HG02973 (cell line): ENCODE measurements around the gene KISS1R.
"Not testable (repeated sequence)": the region's sequence is repeated elsewhere in the genome, so short reads cannot be mapped to it uniquely, and the experiment has no call there.

Experiments used
- ATAC-seq: cut with Tn5 transposase; IDR thresholded peaks from one replicate; pipeline ENCODE4 v1.9.1; 2021; ENCODE audit warnings: moderate library complexity; ENCODE audit not compliant: unreplicated experiment

The KISS1R gene

GRCh38 chr19:917323-918151, at the start of gene KISS1R:
Gene KISS1R, plus strand, starts transcription at chr19:917333. Its CDS starts 170 bp downstream, at chr19:917503.
- no peak for ATAC-seq

DNA sequence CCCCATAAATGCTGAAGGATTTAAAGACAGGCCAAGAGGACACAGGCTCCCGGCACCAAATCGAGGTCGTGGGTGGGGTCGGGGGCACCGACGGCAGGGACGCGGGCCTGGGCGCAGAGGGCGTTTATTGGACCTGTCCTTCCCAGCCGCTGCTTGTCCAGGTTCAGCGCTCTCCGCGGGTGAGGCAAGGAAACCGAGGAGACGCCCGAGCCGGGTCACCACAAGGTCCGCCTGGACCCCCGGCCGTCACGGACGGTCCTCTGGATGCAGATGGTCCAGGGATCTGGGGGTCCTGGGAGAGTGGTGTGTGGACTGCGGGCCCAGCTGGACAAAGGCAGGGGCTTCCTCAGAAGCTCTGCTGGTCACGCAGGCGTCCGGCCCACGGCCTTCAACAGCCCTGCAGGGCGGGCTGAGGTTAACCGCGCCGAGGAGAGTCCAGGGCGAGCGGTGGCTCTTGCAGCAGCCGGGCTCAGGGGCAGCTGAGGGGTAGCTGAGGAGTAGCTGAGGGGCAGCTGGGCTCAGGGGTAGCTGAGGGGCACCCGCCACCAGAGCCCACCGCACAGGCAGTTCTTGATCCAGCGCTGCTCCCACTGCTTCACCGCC, 49.2 kb upstream of the KISS1R start:
- no peak for ATAC-seq

GRCh38 chr19:868458-869244, 48.5 kb upstream of the KISS1R start:
- ATAC-seq = no peak

DNA sequence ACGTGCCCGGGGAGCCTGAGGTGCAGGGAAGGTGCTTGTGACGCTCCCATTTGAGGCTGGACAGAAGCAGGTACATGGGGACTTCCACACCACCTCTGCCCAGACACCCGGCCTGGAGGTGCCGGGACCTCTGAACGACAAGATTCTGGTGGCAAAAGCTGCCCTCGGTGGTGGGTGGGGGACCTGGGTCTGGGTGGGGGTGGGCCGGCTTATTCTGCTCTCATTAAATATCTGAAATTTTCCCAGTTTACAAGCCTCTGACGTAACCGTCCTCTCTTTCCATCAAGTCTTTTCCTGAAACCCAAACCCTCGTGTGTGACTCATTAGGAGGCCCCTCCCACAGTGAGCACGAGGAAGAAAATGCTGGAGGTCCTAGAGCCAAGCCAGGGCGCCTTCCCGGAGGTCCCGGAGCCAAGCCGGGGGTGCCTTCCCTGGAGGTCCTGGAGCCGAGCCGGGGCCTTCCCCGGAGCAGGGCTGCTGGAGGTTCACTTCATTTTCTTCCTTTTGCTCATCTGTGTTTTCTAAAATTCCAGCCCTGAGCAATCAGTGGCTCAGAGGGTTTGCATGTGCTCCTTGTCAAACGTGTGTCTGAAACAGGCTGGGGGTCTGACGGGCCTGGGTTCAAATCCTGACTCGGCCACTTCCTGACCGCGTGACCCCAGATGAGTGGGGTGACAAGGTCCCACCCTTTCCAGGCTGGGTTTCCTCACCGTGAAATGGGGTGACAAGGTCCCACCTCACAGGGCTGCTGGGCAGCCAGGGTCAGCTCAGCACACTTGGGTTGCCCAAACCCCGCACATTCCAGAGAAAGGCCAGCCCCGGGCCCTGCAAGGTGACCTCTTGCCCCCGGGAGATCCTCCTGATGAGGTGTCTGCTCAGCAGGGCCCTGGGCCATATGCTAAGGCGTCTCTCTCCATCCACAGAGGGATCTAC, 47.6 kb upstream of the KISS1R start:
- no peak for ATAC-seq

DNA sequence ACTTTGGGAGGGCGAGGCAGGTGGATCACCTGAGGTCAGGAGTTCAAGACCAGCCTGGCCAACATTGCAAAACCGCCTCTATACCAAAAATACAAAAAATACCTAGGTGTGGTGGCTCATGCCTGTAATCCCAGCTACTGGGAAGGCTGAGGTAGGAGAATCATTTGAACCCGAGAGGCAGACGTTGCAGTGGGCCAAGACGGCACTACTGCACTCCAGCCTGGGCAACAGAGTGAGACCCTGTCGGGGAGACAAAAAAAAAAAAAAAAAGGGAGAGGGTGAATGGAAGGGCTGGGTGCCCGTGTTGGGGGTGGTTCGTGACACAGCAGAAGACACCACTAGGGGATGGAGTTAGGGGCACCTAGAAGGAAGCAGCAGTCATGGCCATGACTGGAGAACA, 46.8 kb upstream of the KISS1R start:
- no peak for ATAC-seq

- no peak for ATAC-seq
Observed at GRCh38 chr19:870963-871401, 46.2 kb upstream of the KISS1R start.

- no peak for ATAC-seq
Observed at GRCh38 chr19:871446-872265, 45.5 kb upstream of the KISS1R start.

GRCh38 chr19:872266-872951, 44.7 kb upstream of the KISS1R start:
- ATAC-seq = no peak

GRCh38 chr19:873084-873483, 44.0 kb upstream of the KISS1R start:
- ATAC-seq = no peak

DNA sequence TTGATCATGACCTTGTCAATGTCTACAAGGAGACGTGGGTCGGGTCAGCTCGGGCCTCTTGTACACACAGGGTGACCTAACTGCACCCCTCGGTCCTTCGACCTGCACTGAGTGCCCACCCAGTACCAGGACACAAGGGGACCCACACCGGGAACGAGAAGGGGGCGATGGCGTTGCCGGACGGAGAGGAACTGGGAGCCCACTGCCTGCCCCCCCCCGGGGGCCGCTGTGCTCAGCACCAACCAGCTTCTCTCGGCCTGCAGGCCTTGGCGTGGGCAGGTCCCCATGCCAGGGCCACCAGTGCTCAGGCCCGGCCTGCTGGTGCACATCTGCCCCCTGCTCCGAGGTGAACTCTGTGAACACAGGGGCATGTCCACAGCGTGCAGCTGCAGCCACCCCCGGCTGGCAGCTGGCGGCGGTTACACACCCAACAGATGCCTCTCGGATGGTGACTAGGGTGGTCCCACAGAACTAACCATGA, 43.5 kb upstream of the KISS1R start:
- no peak for ATAC-seq

DNA sequence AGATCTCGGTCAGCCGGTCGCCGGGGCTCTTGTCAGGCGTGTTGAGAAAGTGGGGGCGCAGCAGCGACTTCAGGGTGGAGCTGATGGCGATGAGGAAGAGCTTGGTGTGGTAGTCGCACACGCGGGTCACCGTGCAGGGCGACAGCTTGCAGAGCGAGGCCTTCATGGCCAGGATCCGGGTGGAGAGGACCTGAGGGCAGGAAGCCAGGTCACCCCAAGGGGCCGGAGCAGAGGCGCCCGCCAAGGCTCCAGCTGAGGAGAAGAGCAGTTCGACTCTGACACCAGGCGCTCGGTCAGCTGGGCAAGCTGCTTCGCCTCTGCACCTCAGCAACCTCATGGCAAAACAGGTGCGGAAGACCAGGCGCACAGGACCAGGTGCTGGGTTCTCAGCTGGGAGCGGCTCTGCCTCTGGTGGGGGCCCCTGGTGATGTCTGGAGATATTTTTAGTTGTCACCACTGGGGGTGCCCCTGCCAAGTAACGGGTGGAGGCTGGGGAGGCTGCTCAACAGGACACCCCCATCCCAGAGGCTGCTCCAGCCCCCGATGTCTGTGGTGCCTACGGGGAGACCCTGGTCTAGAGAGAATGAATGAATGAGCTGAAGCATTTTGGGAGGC, 41.8 kb upstream of the KISS1R start:
- ATAC-seq = no peak

GRCh38 chr19:876089-876488, 41.0 kb upstream of the KISS1R start:
- ATAC-seq = no peak

GRCh38 chr19:876780-877314, 40.3 kb upstream of the KISS1R start:
- ATAC-seq = no peak

DNA sequence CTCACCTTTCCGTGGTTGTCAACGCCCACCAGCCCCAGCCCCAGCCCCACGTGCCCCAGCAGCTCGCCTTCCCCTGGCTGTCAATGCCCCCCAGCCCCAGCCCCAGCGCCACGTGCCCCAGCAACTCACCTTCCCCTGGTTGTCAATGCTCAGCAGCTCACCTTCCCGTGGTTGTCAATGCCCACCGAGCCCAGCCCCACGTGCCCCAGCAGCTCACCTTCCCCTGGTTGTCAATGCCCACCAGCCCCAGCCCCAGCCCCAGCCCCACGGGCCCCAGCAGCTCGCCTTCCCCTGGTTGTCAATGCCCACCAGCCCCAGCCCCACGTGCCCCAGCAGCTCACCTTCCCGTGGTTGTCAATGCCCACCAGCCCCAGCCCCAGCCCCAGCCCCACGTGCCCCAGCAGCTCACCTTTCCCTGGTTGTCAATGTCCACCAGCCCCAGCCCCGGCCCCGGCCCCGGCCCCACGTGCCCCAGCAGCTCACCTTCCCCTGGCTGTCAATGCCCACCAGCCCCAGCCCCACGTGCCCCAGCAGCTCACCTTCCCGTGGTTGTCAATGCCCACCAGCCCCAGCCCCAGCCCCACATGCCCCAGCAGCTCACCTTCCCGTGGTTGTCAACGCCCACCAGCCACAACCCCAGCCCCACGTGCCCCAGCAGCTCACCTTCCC, 39.0 kb upstream of the KISS1R start:
- ATAC-seq = not testable (repeated sequence)

DNA sequence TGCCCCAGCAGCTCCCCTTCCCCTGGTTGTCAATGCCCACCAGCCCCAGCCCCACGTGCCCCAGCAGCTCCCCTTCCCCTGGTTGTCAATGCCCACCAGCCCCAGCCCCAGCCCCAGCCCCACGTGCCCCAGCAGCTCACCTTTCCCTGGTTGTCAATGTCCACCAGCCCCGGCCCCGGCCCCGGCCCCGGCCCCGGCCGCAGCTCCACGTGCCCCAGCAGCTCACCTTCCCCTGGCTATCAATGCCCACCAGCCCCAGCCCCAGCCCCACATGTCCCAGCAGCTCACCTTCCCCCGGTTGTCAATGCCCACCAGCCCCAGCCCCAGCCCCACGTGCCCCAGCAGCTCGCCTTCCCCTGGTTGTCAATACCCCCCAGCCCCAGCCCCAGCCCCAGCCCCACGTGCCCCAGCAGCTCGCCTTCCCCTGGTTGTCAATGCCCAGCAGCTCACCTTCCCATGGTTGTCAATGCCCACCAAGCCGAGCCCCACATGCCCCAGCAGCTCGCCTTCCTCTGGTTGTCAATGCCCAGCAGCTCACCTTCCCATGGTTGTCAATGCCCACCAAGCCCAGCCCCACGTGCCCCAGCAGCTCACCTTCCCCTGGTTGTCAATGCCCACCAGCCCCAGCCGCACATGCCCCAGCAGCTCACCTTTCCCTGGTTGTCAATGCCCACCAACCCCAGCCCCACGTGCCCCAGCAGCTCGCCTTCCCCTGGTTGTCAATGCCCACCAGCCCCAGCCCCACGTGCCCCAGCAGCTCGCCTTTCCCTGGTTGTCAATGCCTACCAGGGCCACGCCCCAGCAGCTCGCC, 38.2 kb upstream of the KISS1R start:
- not testable (repeated sequence) for ATAC-seq

DNA sequence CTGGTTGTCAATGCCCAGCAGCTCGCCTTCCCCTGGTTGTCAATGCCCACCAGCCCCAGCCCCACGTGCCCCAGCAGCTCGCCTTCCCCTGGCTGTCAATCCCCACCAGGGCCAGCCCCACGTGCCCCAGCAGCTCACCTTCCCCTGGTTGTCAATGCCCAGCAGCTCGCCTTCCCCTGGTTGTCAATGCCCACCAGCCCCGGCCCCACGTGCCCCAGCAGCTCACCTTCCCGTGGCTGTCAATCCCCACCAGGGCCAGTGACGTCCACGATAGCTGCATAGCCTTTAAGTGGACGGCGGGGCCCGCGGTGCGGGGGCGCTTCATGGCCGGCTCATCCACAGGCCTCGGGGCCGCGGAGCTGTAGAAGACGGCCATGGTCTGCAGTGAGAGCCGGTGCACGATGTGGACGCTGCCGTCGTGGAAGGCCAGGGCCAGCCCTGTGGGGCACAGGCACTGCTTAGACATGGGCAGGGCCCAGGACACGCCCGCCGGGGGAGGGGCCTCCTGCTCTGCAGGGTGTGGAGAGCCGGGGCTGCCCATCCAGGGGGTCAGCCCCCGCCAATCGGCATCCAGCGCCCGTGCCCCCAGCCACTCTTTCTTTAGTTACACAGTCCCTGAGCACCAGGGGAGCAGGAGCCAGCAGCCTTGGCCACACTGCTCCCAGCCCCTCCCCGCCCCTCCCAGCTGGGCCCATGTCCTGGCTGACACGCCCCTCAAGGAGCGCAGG, 37.3 kb upstream of the KISS1R start:
- no peak for ATAC-seq
